GM18907 (cell line): Measurements from ENCODE around the gene YWHAB.

Experiments
- ATAC-seq: cut with Tn5 transposase; IDR thresholded peaks from one replicate; pipeline ENCODE4 v1.9.1; 2021; ENCODE audit warnings: mild to moderate bottlenecking, moderate library complexity; ENCODE audit not compliant: unreplicated experiment

Gene YWHAB

DNA sequence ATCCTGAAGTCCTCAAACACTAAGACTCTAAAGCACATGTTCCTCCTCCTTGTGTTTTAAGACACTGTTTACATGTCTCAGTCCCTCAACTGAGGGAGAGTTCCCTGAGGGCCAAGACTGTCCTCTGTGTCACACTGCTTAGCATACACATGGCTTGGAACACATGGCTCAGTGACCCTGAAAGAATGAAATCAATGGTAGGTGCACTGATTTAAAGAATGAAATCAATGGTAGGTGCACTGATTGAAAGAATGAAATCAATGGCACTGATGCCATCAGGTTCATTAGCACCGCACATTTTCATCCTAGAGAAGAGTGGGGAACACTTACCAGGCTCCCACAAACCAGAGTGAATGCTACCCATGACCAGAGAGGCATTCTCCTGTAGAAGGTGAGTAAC is 64.9 kb downstream of the YWHAB start:
- ATAC-seq: no peak

DNA sequence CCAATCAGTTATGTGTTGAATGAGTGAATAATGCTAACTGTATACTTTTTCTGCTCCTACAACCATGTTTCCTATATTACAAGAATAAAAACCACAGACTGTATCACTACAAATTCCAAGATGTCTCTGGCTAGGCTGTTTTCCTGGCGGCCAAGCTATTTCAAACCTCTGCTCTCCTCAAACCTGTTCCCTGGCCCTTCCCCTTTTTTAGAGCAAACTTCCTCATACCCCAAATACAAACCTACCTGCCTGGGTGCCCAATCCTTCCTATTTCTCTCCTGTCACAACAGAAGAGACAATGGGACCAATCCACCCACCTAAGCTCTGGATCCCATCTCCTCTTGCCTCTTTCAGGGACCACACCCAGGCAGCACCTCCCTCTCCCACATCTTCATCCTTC is 67.2 kb downstream of the YWHAB start:
- no peak for ATAC-seq

DNA sequence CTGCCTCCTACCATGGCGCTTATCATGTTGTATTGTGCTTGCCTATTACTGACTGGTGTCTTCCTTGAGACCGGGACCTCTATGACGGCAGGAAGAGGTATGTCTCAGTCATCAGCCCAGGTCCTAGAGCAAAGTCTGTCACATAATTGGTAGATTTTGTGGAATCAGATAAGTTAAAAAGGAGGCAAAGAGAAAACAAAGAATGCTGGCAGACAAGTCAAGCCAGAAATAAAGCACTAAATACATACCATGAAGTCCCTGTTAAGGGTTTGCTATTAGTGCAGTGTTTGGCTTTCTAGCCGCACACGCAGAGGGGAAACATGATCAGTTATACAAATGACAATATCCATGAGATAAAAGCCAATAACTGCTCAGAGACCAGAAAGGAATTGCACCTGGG is 68.7 kb downstream of the YWHAB start:
- no peak for ATAC-seq

DNA sequence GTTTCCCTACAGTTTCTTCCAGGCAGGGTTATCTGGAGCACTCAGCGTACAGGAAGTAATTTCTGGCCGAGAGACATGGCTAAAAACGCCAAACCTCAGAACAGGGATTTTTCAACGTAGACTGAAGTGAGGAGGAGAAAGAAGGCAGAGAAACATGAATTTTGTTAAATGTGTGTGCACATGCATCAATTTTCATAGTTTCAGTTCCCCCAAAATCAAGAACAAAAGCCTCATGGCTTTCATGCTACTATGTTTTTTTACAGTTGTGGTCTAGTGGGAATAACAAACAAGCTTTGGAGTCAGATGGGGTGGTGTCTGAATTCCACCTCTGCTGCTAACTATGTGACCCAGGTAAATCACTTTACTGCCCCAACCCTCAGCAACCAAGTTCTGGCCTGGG is 69.8 kb downstream of the YWHAB start:
- no peak for ATAC-seq

DNA sequence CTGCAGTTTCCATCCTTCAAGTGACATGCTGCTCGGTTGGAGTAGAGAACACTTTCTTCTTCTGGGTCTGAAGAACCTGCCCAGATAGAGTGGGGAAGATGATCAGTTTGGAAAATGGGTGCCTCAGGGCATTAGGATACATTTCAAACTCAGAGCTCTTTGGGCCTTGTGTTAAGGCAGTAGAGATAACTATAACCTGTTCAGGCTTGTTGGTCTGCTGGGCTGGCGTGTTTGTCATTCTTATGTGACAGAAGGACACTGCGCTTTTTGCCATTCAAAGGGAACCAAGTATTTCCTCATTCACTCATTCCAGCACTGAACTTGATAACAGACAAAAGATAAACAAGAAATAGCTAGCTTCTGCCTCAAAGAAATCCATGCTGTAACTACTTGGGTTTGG is 70.9 kb downstream of the YWHAB start:
- ATAC-seq: no peak
